ENCODE data around the gene HDGFL1.

HDGFL1 gene

DNA sequence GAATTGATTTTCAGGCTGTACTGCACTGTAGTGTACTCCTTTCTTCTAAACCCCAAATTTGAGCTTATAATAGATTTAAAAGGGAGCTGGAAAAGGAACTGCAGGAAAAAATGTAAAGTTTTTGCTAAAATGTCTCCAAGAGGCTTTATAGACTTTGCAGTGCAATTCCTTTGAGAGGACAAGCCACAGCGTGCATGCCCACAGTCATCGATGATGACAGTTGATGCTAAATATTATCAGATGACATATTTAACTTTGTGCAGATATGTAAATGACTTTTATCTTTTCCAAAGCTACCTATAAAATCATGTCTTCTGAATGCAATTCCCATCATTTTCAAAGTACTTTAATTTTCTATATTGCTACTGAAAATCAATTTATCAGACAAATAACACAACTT, 24.3 kb upstream of the HDGFL1 start:
- Histone ChIP-seq H3K4me2 (ENCODE audit: low read depth, low read length, poor library complexity, severe bottlenecking) (no peak overlapping the region), H3K9me2 (replicated peaks; ENCODE audit: insufficient read depth, low read length) (no peaks in the 10 kb centered on the region), H3K79me2 (ENCODE audit: insufficient read depth, low read length) (no peaks in the 10 kb centered on the region), H3K27ac (ENCODE audit: low read depth, low read length) (no peak overlapping the region), H3K27me3 (ENCODE audit: low read length) (no peaks in the 10 kb centered on the region), H3F3A (ENCODE audit: insufficient read depth) (no peaks in the 10 kb centered on the region), H3K36me3 (ENCODE audit: low read length) (no peaks in the 10 kb centered on the region), H3K4me3 (ENCODE audit: insufficient read depth, low read length, poor library complexity, severe bottlenecking) (no peak overlapping the region), H3K9me3 (ENCODE audit: insufficient read depth, low read length) (no peaks in the 10 kb centered on the region), H3K9ac (ENCODE audit: low read length) (no peak overlapping the region), H2AFZ (ENCODE audit: low read depth, low read length, severe bottlenecking) (no peak overlapping the region), H4K20me1 (ENCODE audit: low read depth, low read length) (no peaks in the 10 kb centered on the region; the same call in 1 of the 2 replicates)
- TF ChIP-seq EZH2phosphoT487 (conservative IDR thresholded peaks at IDR 0.05; ENCODE audit: low read length) = no peak
- TF ChIP-seq, protein P1, sequence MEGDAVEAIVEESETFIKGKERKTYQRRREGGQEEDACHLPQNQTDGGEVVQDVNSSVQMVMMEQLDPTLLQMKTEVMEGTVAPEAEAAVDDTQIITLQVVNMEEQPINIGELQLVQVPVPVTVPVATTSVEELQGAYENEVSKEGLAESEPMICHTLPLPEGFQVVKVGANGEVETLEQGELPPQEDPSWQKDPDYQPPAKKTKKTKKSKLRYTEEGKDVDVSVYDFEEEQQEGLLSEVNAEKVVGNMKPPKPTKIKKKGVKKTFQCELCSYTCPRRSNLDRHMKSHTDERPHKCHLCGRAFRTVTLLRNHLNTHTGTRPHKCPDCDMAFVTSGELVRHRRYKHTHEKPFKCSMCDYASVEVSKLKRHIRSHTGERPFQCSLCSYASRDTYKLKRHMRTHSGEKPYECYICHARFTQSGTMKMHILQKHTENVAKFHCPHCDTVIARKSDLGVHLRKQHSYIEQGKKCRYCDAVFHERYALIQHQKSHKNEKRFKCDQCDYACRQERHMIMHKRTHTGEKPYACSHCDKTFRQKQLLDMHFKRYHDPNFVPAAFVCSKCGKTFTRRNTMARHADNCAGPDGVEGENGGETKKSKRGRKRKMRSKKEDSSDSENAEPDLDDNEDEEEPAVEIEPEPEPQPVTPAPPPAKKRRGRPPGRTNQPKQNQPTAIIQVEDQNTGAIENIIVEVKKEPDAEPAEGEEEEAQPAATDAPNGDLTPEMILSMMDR (IDR thresholded peaks at IDR 0.05; ENCODE audit: insufficient read depth, low read length, poor library complexity, severe bottlenecking) = no peak

DNA sequence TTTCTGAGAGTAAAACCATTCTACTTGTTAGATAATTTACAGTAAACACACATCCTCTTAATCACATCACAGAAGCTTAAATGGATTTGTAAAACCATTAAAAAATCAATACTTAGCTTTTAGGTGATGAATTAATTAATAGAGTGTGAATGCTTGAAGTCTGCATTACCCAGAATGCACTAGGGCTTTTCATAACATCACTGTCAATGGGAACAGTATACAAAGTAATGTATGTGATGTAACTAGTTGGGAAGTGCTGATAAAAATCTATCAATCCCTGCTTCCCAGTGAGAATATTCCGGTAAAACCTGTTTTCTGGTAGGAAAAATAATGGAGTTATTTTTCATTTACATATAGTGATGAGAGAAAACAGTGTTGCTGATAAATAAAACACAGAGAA, 23.1 kb upstream of the HDGFL1 start:
- no peak overlapping the region for H3K4me2 ChIP-seq (ENCODE audit: low read depth, low read length, poor library complexity, severe bottlenecking)
- H3K79me2 ChIP-seq (ENCODE audit: insufficient read depth, low read length) = no peaks in the 10 kb centered on the region
- no peak overlapping the region for H3K9ac ChIP-seq (ENCODE audit: low read length)
- H3K9me2 ChIP-seq (replicated peaks; ENCODE audit: insufficient read depth, low read length) = no peaks in the 10 kb centered on the region
- TF ChIP-seq EZH2phosphoT487 (conservative IDR thresholded peaks at IDR 0.05; ENCODE audit: low read length) = no peak
- TF ChIP-seq, protein P1 (IDR thresholded peaks at IDR 0.05; ENCODE audit: insufficient read depth, low read length, poor library complexity, severe bottlenecking) = no peak
- no peaks in the 10 kb centered on the region for H3K36me3 ChIP-seq (ENCODE audit: low read length)
- H3K4me3 ChIP-seq (ENCODE audit: insufficient read depth, low read length, poor library complexity, severe bottlenecking) = no peak overlapping the region
- H2AFZ ChIP-seq (ENCODE audit: low read depth, low read length, severe bottlenecking) = no peak overlapping the region
- H4K20me1 ChIP-seq (ENCODE audit: low read depth, low read length) = no peaks in the 10 kb centered on the region; the same call in 1 of the 2 replicates
- H3K9me3 ChIP-seq (ENCODE audit: insufficient read depth, low read length) = no peaks in the 10 kb centered on the region
- H3F3A ChIP-seq (ENCODE audit: insufficient read depth) = no peaks in the 10 kb centered on the region
- H3K27me3 ChIP-seq (ENCODE audit: low read length) = no peaks in the 10 kb centered on the region
- no peak overlapping the region for H3K27ac ChIP-seq (ENCODE audit: low read depth, low read length)

DNA sequence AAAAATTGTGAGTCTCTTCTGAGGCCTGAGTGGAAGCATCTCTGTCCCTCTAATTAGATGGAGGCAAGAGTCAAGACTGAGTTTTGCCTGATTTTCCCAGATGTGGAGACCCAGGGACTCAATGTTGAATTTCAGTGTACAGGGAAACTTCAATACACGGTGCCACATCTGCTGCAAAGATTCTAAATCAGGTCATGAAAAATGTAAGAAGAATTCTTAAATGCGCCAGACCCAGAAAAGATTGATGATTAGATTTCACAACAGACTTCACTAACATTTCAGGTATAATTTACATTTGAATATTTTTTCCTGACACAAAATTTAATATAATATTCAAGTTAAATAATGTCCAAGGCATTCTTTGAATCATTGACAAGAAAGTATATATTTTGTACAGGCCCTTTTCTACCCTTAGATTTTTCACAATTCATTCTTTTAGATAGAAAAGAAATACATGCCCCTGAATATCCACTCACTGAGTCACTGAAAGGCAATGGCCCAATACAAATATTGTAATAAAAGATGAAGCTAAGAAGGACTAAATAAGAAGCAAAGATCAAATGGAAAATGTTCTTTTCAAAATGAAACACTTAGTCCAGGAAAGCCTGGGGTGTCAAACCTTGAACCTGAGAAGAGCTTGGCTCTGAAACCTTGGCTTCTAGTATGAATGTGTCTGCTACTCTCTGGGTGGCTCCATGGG, 18.2 kb upstream of the HDGFL1 start:
- no peaks in the 10 kb centered on the region for H3K9me3 ChIP-seq (ENCODE audit: insufficient read depth, low read length)
- no peak overlapping the region for H3K4me2 ChIP-seq (ENCODE audit: low read depth, low read length, poor library complexity, severe bottlenecking)
- no peak overlapping the region for H3K27ac ChIP-seq (ENCODE audit: low read depth, low read length)
- no peaks in the 10 kb centered on the region for H3K36me3 ChIP-seq (ENCODE audit: low read length)
- H2AFZ ChIP-seq (ENCODE audit: low read depth, low read length, severe bottlenecking) = no peak overlapping the region
- H3K9me2 ChIP-seq (replicated peaks; ENCODE audit: insufficient read depth, low read length) = no peaks in the 10 kb centered on the region
- no peak overlapping the region for H3K4me3 ChIP-seq (ENCODE audit: insufficient read depth, low read length, poor library complexity, severe bottlenecking)
- no peaks in the 10 kb centered on the region; the same call in 1 of the 2 replicates for H4K20me1 ChIP-seq (ENCODE audit: low read depth, low read length)
- H3K9ac ChIP-seq (ENCODE audit: low read length) = no peak overlapping the region
- no peaks in the 10 kb centered on the region for H3K79me2 ChIP-seq (ENCODE audit: insufficient read depth, low read length)
- no peaks in the 10 kb centered on the region for H3K27me3 ChIP-seq (ENCODE audit: low read length)
- TF ChIP-seq EZH2phosphoT487 (conservative IDR thresholded peaks at IDR 0.05; ENCODE audit: low read length) = no peak
- TF ChIP-seq, protein P1 (IDR thresholded peaks at IDR 0.05; ENCODE audit: insufficient read depth, low read length, poor library complexity, severe bottlenecking) = no peak
- H3F3A ChIP-seq (ENCODE audit: insufficient read depth) = no peaks in the 10 kb centered on the region
